Measurements from ENCODE around the gene MTARC2. TPM values are rescaled to one million over a fixed set of nuclear protein-coding genes. Genes with fewer than 3 reads are reported as not detected.

Gene MTARC2
- total RNA-seq, 1 donor from 2014 or later: not detected

DNA sequence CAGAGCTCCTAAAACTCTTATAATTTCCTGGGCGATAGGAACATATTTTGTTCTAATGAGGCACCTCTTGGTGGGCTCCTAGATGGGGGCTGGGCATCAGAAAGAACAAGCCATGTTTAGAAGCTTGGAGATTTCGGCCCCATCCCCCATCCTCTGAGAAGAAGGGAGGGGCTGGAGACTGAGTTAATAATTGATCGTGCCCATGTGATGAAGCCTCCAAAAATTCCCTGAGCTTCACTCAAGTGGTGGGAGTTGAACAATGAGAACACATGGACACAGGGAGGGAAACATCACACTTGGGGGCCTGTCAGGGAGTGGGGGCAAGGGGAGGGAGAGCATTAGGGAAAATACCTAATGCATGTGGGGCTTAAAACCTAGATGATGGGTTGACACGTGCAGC is 39.9 kb upstream of the MTARC2 start:
- H3K27ac Mint-ChIP-seq: no peak overlapping the region
- H3K9me3 ChIP-seq (ENCODE audit: low read depth): no peaks in the 10 kb centered on the region
- H3K4me1 ChIP-seq: no peaks in the 10 kb centered on the region
- H3F3A ChIP-seq (ENCODE audit: low read depth): no peaks in the 10 kb centered on the region
- H3K27me3 Mint-ChIP-seq (ENCODE audit: insufficient read depth, low read depth): peaks cover 3% of the 10 kb centered on the region
- H3K36me3 Mint-ChIP-seq: no peaks in the 10 kb centered on the region
- no peak overlapping the region for H3K9ac ChIP-seq
- no peak overlapping the region for H3K4me3 ChIP-seq
- no peaks in the 10 kb centered on the region for H3K27me3 ChIP-seq
- no peaks in the 10 kb centered on the region for H3K4me1 Mint-ChIP-seq
- no peak overlapping the region for H3K4me3 Mint-ChIP-seq
- TF ChIP-seq EZH2 (IDR thresholded peaks at IDR 0.05) (no peak), EZH2phosphoT487 (IDR thresholded peaks at IDR 0.05) (no peak)
- no peak overlapping the region for H2AFZ ChIP-seq (replicated peaks)
- no peak overlapping the region for H3K27ac ChIP-seq
- H3K36me3 ChIP-seq: no peaks in the 10 kb centered on the region
- H3K4me2 ChIP-seq: no peak overlapping the region
- H3K79me2 ChIP-seq (ENCODE audit: low read depth): no peaks in the 10 kb centered on the region
- DNase-seq (ENCODE audit: low spot score): no peak
- H3K9me3 Mint-ChIP-seq: no peaks in the 10 kb centered on the region
- H4K20me1 ChIP-seq (ENCODE audit: low read depth): no peaks in the 10 kb centered on the region

GRCh38 chr1:220708936-220709801 is 39.0 kb upstream of the MTARC2 start:
- no peak overlapping the region for H3K27ac ChIP-seq
- no peak overlapping the region for H3K9ac ChIP-seq
- peaks cover 3% of the 10 kb centered on the region for H3K27me3 Mint-ChIP-seq (ENCODE audit: insufficient read depth, low read depth)
- no peak overlapping the region for H3K4me2 ChIP-seq
- H3K4me1 Mint-ChIP-seq: no peaks in the 10 kb centered on the region
- H3K9me3 ChIP-seq (ENCODE audit: low read depth): no peaks in the 10 kb centered on the region
- no peak overlapping the region for H3K4me3 ChIP-seq
- no peak overlapping the region for H3K4me3 Mint-ChIP-seq
- H3K9me3 Mint-ChIP-seq: peaks cover 2% of the 10 kb centered on the region
- H3F3A ChIP-seq (ENCODE audit: low read depth): no peaks in the 10 kb centered on the region
- H4K20me1 ChIP-seq (ENCODE audit: low read depth): no peaks in the 10 kb centered on the region
- no peak overlapping the region for H2AFZ ChIP-seq (replicated peaks)
- no peaks in the 10 kb centered on the region for H3K27me3 ChIP-seq
- no peak for TF ChIP-seq EZH2phosphoT487 (IDR thresholded peaks at IDR 0.05)
- no peak for TF ChIP-seq EZH2 (IDR thresholded peaks at IDR 0.05)
- no peak for TF ChIP-seq CTCF (IDR thresholded peaks at IDR 0.05)
- H3K36me3 Mint-ChIP-seq: no peaks in the 10 kb centered on the region
- H3K79me2 ChIP-seq (ENCODE audit: low read depth): no peaks in the 10 kb centered on the region
- DNase-seq (ENCODE audit: low spot score): no peak
- no peaks in the 10 kb centered on the region for H3K4me1 ChIP-seq
- no peaks in the 10 kb centered on the region for H3K36me3 ChIP-seq
- H3K27ac Mint-ChIP-seq: no peak overlapping the region

DNA sequence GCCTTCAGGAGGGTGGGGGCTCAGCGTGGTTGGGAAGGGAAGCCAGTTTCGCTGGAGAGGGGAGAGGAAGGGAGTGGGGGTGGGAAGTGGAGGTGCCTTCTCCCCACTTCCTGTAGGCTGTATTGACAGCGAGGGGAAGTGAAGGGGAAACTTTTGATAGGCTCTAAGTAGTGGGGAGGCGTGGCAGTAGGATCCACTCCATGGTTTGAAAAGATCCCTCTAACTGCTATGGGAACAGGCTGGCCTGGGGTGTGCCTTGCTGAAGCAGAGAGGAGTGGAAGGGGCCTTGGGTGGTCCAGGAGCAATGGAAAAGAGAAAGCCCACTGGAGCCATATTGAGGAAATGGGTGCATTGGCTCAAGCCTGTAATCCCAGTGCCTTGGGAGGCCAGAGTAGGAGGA is 37.8 kb upstream of the MTARC2 start:
- Histone ChIP-seq H3K27ac (no peak overlapping the region), H3K36me3 (no peaks in the 10 kb centered on the region), H3K4me1 (no peaks in the 10 kb centered on the region), H3K9me3 (ENCODE audit: low read depth) (peaks cover under 1% of the 10 kb centered on the region), H3F3A (ENCODE audit: low read depth) (no peaks in the 10 kb centered on the region), H4K20me1 (ENCODE audit: low read depth) (no peaks in the 10 kb centered on the region), H3K9ac (no peak overlapping the region), H3K27me3 (no peaks in the 10 kb centered on the region), H3K4me3 (no peak overlapping the region), H3K79me2 (ENCODE audit: low read depth) (no peaks in the 10 kb centered on the region), H2AFZ (replicated peaks) (no peak overlapping the region), H3K4me2 (no peak overlapping the region)
- DNase-seq (ENCODE audit: low spot score): no peak
- no peaks in the 10 kb centered on the region for H3K4me1 Mint-ChIP-seq
- H3K27me3 Mint-ChIP-seq (ENCODE audit: insufficient read depth, low read depth): peaks cover 3% of the 10 kb centered on the region
- TF ChIP-seq EZH2 (IDR thresholded peaks at IDR 0.05) (no peak), CTCF (IDR thresholded peaks at IDR 0.05) (no peak), EZH2phosphoT487 (IDR thresholded peaks at IDR 0.05) (no peak)
- no peak overlapping the region for H3K27ac Mint-ChIP-seq
- no peaks in the 10 kb centered on the region for H3K36me3 Mint-ChIP-seq
- peaks cover 5% of the 10 kb centered on the region for H3K9me3 Mint-ChIP-seq
- no peak overlapping the region for H3K4me3 Mint-ChIP-seq
